HG03108 (cell line): ENCODE measurements around the gene TP53I13.
A peak's percentile ranks its signal among the peaks of the same experiment; 100 is the strongest.

Experiments
- ATAC-seq: cut with Tn5 transposase; IDR thresholded peaks from one replicate; pipeline ENCODE4 v1.9.1; 2021; ENCODE audit warnings: moderate library complexity; ENCODE audit not compliant: unreplicated experiment

TP53I13 gene

DNA sequence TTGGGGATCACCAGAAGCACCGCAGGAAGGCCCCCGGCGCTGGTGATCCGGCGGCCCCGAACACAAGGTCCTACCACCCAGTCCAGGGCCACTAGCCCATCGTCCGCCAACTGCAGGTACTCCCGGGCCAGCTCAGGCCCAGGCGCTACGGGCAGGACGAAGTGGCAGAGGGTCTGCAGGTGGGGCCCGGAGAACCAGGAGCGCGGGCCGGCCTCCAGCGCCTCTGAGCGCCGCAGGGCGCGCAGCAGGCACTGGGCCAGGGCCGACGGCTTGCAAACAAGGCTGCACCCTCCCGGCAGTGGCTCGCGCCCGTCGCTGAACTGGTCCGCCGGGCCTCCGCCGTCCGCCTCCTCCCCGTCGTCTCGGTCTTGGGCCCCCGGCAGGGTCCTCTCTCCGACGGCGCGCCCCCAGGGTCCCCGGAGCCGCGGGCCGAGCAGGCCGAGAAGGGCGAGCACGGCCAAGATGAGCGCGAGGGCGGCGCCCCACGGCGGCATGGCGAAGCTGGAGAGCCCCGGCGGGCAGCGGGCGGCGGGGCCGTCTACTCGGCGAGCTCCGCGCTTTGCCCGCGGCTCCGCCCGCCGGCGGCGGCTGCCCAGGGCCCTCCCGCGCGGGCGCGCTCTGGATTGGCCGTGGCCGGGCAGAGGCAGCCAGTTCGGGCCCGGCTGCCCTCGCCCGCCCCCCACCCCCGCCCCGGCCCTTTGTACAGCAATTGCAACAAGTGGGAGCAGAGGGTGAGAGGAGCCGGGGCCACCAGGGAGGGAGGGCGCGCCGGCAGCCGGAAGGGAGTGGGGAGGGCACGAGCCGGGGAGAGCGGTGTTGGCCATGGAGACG, 1.8 kb upstream of the TP53I13 start, which contains the start of gene ABHD15:
TSS of gene ABHD15 (minus strand) at position 565 of the 831 bp plus-strand sequence. CDS start at position 494, 71 bp downstream.
- peak; percentile 21 for ATAC-seq

DNA sequence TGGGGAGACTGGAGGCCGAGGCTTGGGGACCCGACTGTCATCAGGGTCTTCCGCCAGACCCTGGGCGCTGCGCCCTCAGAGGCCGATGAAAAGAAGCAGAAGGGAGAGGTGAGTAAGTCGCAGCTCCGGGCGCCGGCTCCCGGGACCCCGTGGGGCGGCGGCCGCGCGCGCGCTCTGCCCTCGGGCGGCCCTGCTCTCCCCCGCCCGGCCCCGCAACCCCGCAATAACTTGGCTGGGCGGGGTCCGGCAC, 1.3 kb upstream of the TP53I13 start:
- ATAC-seq = peak; percentile 7

DNA sequence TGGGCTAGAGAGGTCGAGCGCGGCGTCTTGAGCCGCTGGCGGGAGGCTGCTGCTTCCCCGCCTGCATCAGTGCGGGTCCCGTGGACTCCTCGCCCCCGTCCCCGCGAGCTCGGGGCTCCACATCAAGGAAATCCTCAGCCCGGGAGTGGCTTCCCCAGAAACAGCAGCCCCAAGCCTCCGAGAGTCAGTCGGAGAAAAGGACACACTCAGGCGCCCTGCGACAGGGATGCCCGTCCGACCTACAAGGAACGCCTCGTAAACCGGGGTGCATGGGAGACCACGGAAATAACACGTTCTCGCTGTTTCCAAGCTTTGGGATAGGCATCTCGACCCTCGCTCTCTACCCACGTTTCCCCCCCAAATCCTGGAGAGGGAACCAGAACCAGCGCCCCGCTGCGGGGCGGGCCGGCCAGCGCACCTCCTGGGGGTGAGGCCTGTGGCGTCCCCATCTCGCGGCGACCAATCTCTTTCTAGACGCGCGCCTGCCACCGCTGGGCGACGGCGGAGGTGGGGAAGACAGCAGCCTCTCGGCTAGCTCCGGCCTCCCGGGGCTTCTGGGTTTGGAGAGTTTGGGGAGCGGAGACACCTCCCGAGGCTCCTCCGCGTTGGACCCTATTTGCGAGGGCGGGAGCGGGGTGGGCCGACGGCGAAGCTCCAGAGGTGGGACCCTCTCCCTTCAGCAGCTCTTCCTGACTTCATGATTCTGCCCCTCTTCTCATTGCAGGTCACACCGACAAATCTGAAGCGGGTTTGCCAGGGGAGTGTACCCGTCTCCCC, 759 bp upstream of the TP53I13 start:
- ATAC-seq = peak; percentile 36

DNA sequence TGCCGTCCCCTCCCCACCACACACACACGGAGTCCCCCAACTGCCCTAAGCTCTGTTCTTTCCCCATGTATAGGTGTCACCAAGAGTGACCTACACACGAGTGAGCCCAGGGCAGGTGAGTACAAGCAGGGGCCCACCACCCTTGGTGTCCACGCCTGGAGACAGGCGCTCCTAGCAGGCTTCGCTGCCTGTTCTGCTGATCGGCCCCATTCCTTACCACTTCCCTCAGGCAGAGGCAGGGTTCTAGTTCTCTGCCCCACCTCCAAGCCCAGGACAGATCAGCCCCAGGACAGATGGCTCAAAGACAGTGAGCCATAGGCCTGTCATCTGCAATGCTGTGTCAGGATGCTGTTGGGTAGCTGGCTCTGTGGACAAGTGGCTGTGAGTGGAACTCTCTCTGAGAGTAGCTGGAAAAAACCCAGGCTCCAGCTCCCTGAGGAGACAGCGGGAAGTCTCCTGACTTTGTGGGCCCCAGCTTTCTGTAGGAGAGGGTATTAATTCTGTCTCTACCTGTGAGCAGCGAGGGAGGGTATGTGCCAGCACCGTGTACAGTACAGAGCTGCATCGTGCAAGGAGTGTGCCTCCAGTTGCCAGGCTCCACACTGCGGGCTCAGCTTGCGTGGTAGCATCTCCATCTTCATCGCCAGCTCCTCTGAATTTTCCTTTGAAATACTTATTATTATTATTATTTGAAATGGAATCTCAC, 897 bp downstream of the TP53I13 start:
- no peak for ATAC-seq

DNA sequence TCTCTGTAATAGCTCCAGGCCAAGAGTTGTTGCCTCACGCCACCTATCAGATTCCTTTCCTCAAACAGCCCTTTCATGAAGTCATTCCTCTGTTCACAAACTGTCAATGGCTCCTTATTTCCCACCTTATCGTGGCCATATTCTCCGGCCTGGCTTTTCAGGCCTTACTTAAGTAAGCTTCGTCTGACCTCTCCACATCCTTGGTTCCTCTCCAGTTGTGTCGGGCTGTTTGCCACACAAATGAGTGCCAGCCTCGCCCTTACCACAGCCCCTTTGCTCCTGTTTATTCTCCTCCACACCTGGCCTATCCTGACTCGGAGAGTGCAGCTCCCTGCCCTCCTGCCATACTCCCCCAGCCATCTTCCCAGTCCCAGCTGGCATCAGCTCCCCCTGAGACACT, 2.0 kb downstream of the TP53I13 start:
- no peak for ATAC-seq

- ATAC-seq = no peak
Observed at GRCh38 chr17:29571486-29571882, 3.0 kb downstream of the TP53I13 start.

- no peak for ATAC-seq
Observed at GRCh38 chr17:29571883-29572681, 3.6 kb downstream of the TP53I13 start.

- no peak for ATAC-seq
Observed at GRCh38 chr17:29572691-29573557, 4.4 kb downstream of the TP53I13 start.

DNA sequence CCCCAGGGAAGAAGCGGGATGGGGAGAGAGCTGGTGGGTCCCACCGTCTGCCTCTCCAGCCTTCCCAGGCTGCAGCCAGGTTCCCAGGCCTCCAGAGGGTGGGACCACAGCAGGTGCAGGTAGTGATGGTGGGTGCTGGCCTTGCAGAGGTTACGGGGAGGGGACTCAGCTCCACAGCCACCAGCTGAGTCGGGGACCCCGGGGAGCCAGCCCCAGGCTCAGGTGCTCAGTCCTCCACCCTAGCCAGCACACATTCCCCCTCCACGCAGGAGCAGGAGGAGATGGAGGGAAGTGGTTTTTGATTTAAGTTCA, 5.0 kb downstream of the TP53I13 start:
- ATAC-seq = no peak

GRCh38 chr17:29573871-29574731, 5.6 kb downstream of the TP53I13 start:
- ATAC-seq = no peak

GRCh38 chr17:29574732-29575510, 6.4 kb downstream of the TP53I13 start:
- ATAC-seq = no peak

GRCh38 chr17:29575511-29576213, 7.2 kb downstream of the TP53I13 start:
- no peak for ATAC-seq

DNA sequence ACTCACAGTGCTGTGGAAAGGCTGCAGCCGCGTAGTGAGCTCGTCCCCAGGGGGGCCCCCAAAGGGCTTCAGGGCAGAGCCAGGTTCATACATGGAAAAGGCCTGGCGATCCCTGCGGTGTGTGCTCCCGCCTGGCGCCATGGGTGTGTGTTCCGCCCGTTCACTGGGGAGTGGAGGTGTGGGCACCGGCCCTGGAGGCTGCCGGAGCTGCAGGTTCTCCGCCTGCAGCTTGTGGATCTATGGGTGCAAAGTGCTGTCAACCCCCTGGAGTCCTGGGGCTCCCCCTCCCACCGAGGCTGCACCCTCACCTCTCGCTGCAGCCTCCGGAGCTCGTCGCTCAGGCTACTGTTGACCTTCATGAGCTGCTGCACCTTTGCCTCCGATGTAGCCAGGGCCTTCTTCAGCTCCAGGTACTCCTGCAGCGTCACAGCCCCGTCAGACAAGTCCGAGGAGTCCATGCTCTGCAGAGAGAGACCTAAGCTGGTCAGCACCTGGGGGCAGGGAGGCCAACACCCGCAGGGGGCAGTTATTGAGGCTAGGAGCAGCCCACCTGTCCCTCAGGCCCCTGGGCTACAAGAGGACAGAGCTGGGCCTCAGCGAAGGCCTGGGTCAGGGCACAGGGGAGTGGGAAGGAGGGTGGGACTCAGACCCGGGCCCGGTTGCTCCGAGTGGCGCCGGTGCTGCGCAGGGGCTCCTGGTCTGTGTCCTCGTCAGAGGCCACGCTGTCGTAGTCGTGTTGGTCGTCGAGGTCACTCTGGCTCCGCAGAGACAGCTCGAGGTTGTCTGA, 7.9 kb downstream of the TP53I13 start:
- no peak for ATAC-seq

DNA sequence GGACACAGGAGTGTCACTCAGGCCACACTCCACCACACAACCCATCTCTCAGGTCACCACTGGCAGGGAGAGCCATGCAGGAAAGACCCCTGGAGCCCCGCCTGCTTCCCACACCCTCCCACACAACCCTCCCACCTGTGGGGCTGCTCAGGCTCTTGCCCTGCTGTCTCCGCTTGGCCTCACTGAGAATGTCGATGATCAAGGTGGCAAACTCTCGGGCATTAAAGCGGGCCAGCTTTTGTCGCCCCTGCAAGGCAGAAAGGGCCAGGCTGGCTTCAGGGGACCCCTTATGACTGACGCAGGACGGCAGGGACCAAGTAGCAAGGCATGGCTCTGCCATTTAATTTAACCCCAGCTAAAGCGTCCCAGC, 8.5 kb downstream of the TP53I13 start:
- ATAC-seq = no peak

- no peak for ATAC-seq
Observed at GRCh38 chr17:29577385-29578211, 9.1 kb downstream of the TP53I13 start.
